Liver (tissue), 9 donors: ENCODE measurements around the gene BAHD1. TPM values are rescaled to one million over a fixed set of nuclear protein-coding genes. Genes with fewer than 3 reads are reported as not detected.

Experiments
- DNase-seq: peaks from one replicate; pipeline ENCODE4 v3.0.0-alpha.2; 2017; ENCODE audit warnings: low spot score
- H3K27ac ChIP-seq, 2 donors: one replicate each; pipeline ENCODE4 v1.7.0; 2013; ENCODE audit warnings: inconsistent platforms in 2 of 2, low read length in 2 of 2, control low read depth in 1 of 2, low read depth in 1 of 2, mild to moderate bottlenecking in 1 of 2
- H3K27me3 ChIP-seq, 4 donors: one replicate each; pipeline versions ENCODE4 v1.6.1 to v1.7.0; 2013; ENCODE audit warnings: low read length in 3 of 4, inconsistent platforms in 1 of 4, mild to moderate bottlenecking in 1 of 4, moderate library complexity in 1 of 4; ENCODE audit not compliant: control insufficient read depth in 4 of 4, insufficient read depth in 4 of 4
- H3K36me3 ChIP-seq, 4 donors: one replicate each; pipeline versions ENCODE4 v1.6.1 to v1.7.0; 2013; ENCODE audit warnings: low read length in 3 of 4, mild to moderate bottlenecking in 3 of 4, low read depth in 1 of 4, moderate library complexity in 1 of 4; ENCODE audit not compliant: control insufficient read depth in 4 of 4, insufficient read depth in 3 of 4
- H3K4me1 ChIP-seq, 4 donors: one replicate each; pipeline versions ENCODE4 v1.6.1 to v1.7.0; 2013; ENCODE audit warnings: low read length in 3 of 4, mild to moderate bottlenecking in 3 of 4, moderate library complexity in 1 of 4; ENCODE audit not compliant: control insufficient read depth in 4 of 4, insufficient read depth in 4 of 4
- H3K4me3 ChIP-seq, 3 donors: one replicate each; pipeline versions ENCODE4 v1.6.1 to v1.7.0; 2013; ENCODE audit warnings: low read length in 3 of 3, control low read depth in 1 of 3, low read depth in 1 of 3, mild to moderate bottlenecking in 1 of 3
- H3K9ac ChIP-seq, 2 donors: one replicate each; pipeline ENCODE4 v1.7.0; 2013; ENCODE audit warnings: low read length in 2 of 2, mild to moderate bottlenecking in 2 of 2, moderate library complexity in 2 of 2, control low read depth in 1 of 2, low read depth in 1 of 2
- H3K9me3 ChIP-seq, 4 donors: one replicate each; pipeline versions ENCODE4 v1.6.1 to v1.7.0; 2013; ENCODE audit warnings: low read length in 3 of 4; ENCODE audit not compliant: control insufficient read depth in 4 of 4
- EGR1 ChIP-seq, 2 donors: IDR thresholded peaks; 2 replicates each; pipeline ENCODE4 v1.6.1; 2016 to 2018; ENCODE audit warnings: antibody characterized with exemption in 2 of 2, low read depth in 2 of 2
- FOXA1 ChIP-seq: IDR thresholded peaks from 2 replicates; pipeline ENCODE4 v1.6.1; 2016; ENCODE audit warnings: antibody characterized with exemption
- FOXA2 ChIP-seq: IDR thresholded peaks from 2 replicates; pipeline ENCODE4 v1.6.1; 2016; ENCODE audit warnings: antibody characterized with exemption
- GABPA ChIP-seq, 2 donors: IDR thresholded peaks in 1 of 2; conservative IDR thresholded peaks in 1 of 2; 2 replicates each; pipeline ENCODE4 v1.6.1; 2016; ENCODE audit warnings: antibody characterized with exemption in 2 of 2, mild to moderate bottlenecking in 1 of 2, moderate library complexity in 1 of 2
- HNF4A ChIP-seq, 2 donors: conservative IDR thresholded peaks; 2 replicates each; pipeline ENCODE4 v1.6.1; 2016; ENCODE audit warnings: antibody characterized with exemption in 2 of 2, mild to moderate bottlenecking in 2 of 2
- HNF4G ChIP-seq: IDR thresholded peaks from 2 replicates; pipeline ENCODE4 v1.6.1; 2016; ENCODE audit warnings: antibody characterized with exemption
- JUND ChIP-seq, 2 donors: IDR thresholded peaks; 2 replicates each; pipeline ENCODE4 v1.6.1; 2016; ENCODE audit warnings: antibody characterized with exemption in 2 of 2
- NR2F2 ChIP-seq: IDR thresholded peaks from 2 replicates; pipeline ENCODE4 v1.6.1; 2016; ENCODE audit warnings: antibody characterized with exemption
- RAD21 ChIP-seq, 2 donors: IDR thresholded peaks; 2 replicates each; pipeline ENCODE4 v1.6.1; 2016; ENCODE audit warnings: antibody characterized with exemption in 2 of 2, mild to moderate bottlenecking in 2 of 2
- RXRA ChIP-seq, 2 donors: IDR thresholded peaks; 2 replicates each; pipeline ENCODE4 v1.6.1; 2017 to 2018; ENCODE audit warnings: antibody characterized with exemption in 2 of 2, mild to moderate bottlenecking in 1 of 2
- SP1 ChIP-seq: IDR thresholded peaks from 2 replicates; pipeline ENCODE4 v1.6.1; 2018; ENCODE audit warnings: antibody characterized with exemption, mild to moderate bottlenecking
- TAF1 ChIP-seq: conservative IDR thresholded peaks from 2 replicates; pipeline ENCODE4 v1.6.1; 2016; ENCODE audit warnings: antibody characterized with exemption, mild to moderate bottlenecking
- YY1 ChIP-seq: IDR thresholded peaks from 2 replicates; pipeline ENCODE4 v1.6.1; 2016; ENCODE audit warnings: antibody characterized with exemption, mild to moderate bottlenecking
- WGBS: extraction: QIAGEN DNeasy Blood & Tissue Kit; methylation state at CpG from one replicate; pipeline ENCODE4 v1.1.7; 2013; 5-methylcytosine and 5-hydroxymethylcytosine counted together
- polyA plus RNA-seq, 2 donors: library from polyadenylated mRNA; stranded (reverse) in 1 of 2; unstranded in 1 of 2; fragments of 200-250 nt in 1 of 2; fragments of >200 nt in 1 of 2; fragmentation: Nextera tagmentation in 1 of 2; extraction: Ambion mirVana in 1 of 2; gene quantifications; one replicate each; pipeline versions ENCODE4 v1.2.1 to v1.2.3, GENCODE V29; 2013 to 2015
- total RNA-seq, 2 donors: library from RNA; depleted of rRNA; stranded (reverse); fragments of >200 nt; gene quantifications; one replicate each; pipeline ENCODE4 v1.2.3, GENCODE V29; 2014
- TF ChIP-seq, protein P1 (sequence below): IDR thresholded peaks from 2 replicates; pipeline ENCODE4 v1.6.1; 2016; ENCODE audit warnings: antibody characterized with exemption, mild to moderate bottlenecking
- TF ChIP-seq, protein P2 (sequence below): IDR thresholded peaks from 2 replicates; pipeline ENCODE4 v1.6.1; 2016; ENCODE audit warnings: antibody characterized with exemption
- TF ChIP-seq, protein P3 (sequence below): fragments of 150-350 bp; IDR thresholded peaks from 2 replicates; pipeline ENCODE4 v1.5.1; 2017; ENCODE audit warnings: improper control_type of control experiment, low read depth, low read length; ENCODE audit not compliant: missing input control
- TF ChIP-seq, protein P4 (sequence below): IDR thresholded peaks from 2 replicates; pipeline ENCODE4 v1.6.1; 2016; ENCODE audit warnings: antibody characterized with exemption
- TF ChIP-seq, protein P5 (sequence below): IDR thresholded peaks from 2 replicates; pipeline ENCODE4 v1.6.1; 2016; ENCODE audit warnings: antibody characterized with exemption
- donor health status: healthy.
- donor health status: healthy.
- donor health status: healthy.
- donor health status: healthy.
- donor health status: healthy.

The BAHD1 gene
- total and polyA plus RNA-seq, 4 donors = 1.8 to 8.7 (median 6.6) TPM

DNA sequence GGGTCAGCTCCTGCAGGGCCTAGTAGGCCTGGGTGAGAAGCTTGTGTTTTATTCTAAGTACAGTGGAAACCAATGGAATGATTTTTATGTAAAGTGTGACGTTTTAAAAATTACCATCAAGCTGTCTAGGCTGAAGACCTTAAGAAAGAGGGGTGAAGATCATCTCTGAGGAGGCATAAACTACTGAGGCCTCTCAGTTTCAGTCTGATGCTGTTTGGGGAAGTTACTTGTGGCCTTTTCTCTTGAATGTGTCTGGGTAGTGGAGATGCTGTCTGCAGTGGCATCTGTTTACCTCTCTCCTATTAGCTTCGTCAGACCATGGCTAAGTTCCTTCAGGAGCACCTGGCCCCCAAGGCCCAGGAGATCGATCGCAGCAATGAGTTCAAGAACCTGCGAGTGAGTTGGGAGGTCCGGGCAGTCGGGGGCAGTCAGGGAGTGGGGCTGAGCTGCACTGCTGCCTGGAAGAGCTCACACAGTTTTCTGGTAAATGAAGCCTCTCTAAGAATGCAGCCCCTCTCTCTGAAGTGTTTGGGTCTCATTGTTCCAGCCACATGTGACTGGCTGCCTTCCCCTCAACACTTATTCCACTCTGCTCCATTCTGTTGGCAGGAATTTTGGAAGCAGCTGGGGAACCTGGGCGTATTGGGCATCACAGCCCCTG is 33.3 kb upstream of the BAHD1 start:
- Histone ChIP-seq H3K9ac (no peak overlapping the region), H3K27ac (no peak overlapping the region), H3K9me3 (no peaks in the 10 kb centered on the region), H3K4me1 (peaks cover 5 to 45% (median 34%) of the 10 kb centered on the region in 4 donors), H3K27me3 (no peaks in the 10 kb centered on the region), H3K36me3 (peaks cover 4 to 23% (median 18%) of the 10 kb centered on the region in 4 donors), H3K4me3 (no peak overlapping the region)
- DNase-seq = no peak
- TF ChIP-seq HNF4A (conservative IDR thresholded peaks at IDR 0.05) (no peak), YY1 (no peak), FOXA2 (no peak), RAD21 (IDR thresholded peaks at IDR 0.05) (no peak), FOXA1 (no peak), JUND (IDR thresholded peaks at IDR 0.05) (no peak), RXRA (IDR thresholded peaks at IDR 0.05) (no peak), HNF4G (no peak), NR2F2 (no peak), EGR1 (IDR thresholded peaks at IDR 0.05; ENCODE audit: low read depth in 2 of 2) (no peak), SP1 (no peak), TAF1 (no peak), GABPA (IDR thresholded peaks at IDR 0.05 in 1 of 2, conservative IDR thresholded peaks at IDR 0.05 in 1 of 2) (no peak)
- TF ChIP-seq, protein P1, sequence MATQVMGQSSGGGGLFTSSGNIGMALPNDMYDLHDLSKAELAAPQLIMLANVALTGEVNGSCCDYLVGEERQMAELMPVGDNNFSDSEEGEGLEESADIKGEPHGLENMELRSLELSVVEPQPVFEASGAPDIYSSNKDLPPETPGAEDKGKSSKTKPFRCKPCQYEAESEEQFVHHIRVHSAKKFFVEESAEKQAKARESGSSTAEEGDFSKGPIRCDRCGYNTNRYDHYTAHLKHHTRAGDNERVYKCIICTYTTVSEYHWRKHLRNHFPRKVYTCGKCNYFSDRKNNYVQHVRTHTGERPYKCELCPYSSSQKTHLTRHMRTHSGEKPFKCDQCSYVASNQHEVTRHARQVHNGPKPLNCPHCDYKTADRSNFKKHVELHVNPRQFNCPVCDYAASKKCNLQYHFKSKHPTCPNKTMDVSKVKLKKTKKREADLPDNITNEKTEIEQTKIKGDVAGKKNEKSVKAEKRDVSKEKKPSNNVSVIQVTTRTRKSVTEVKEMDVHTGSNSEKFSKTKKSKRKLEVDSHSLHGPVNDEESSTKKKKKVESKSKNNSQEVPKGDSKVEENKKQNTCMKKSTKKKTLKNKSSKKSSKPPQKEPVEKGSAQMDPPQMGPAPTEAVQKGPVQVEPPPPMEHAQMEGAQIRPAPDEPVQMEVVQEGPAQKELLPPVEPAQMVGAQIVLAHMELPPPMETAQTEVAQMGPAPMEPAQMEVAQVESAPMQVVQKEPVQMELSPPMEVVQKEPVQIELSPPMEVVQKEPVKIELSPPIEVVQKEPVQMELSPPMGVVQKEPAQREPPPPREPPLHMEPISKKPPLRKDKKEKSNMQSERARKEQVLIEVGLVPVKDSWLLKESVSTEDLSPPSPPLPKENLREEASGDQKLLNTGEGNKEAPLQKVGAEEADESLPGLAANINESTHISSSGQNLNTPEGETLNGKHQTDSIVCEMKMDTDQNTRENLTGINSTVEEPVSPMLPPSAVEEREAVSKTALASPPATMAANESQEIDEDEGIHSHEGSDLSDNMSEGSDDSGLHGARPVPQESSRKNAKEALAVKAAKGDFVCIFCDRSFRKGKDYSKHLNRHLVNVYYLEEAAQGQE = no peak
- TF ChIP-seq, protein P2, sequence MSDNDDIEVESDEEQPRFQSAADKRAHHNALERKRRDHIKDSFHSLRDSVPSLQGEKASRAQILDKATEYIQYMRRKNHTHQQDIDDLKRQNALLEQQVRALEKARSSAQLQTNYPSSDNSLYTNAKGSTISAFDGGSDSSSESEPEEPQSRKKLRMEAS = no peak
- TF ChIP-seq, protein P3, sequence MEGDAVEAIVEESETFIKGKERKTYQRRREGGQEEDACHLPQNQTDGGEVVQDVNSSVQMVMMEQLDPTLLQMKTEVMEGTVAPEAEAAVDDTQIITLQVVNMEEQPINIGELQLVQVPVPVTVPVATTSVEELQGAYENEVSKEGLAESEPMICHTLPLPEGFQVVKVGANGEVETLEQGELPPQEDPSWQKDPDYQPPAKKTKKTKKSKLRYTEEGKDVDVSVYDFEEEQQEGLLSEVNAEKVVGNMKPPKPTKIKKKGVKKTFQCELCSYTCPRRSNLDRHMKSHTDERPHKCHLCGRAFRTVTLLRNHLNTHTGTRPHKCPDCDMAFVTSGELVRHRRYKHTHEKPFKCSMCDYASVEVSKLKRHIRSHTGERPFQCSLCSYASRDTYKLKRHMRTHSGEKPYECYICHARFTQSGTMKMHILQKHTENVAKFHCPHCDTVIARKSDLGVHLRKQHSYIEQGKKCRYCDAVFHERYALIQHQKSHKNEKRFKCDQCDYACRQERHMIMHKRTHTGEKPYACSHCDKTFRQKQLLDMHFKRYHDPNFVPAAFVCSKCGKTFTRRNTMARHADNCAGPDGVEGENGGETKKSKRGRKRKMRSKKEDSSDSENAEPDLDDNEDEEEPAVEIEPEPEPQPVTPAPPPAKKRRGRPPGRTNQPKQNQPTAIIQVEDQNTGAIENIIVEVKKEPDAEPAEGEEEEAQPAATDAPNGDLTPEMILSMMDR = no peak
- TF ChIP-seq, protein P4, sequence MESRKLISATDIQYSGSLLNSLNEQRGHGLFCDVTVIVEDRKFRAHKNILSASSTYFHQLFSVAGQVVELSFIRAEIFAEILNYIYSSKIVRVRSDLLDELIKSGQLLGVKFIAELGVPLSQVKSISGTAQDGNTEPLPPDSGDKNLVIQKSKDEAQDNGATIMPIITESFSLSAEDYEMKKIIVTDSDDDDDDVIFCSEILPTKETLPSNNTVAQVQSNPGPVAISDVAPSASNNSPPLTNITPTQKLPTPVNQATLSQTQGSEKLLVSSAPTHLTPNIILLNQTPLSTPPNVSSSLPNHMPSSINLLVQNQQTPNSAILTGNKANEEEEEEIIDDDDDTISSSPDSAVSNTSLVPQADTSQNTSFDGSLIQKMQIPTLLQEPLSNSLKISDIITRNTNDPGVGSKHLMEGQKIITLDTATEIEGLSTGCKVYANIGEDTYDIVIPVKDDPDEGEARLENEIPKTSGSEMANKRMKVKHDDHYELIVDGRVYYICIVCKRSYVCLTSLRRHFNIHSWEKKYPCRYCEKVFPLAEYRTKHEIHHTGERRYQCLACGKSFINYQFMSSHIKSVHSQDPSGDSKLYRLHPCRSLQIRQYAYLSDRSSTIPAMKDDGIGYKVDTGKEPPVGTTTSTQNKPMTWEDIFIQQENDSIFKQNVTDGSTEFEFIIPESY = no peak
- TF ChIP-seq, protein P5, sequence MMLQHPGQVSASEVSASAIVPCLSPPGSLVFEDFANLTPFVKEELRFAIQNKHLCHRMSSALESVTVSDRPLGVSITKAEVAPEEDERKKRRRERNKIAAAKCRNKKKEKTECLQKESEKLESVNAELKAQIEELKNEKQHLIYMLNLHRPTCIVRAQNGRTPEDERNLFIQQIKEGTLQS = no peak
- WGBS = 85% methylated on average over 8 of the region's 8 CpGs
